Mucosa of stomach (tissue), 1 donor: ENCODE data around the gene ITGB2.

ENCODE experiments used
- H3K27me3 ChIP-seq: one replicate; pipeline ENCODE4 v1.7.0; 2013; ENCODE audit warnings: mild to moderate bottlenecking, low read length; ENCODE audit not compliant: control insufficient read depth, insufficient read depth
- H3K36me3 ChIP-seq: one replicate; pipeline ENCODE4 v1.7.0; 2013; ENCODE audit warnings: low read length; ENCODE audit not compliant: control insufficient read depth, insufficient read depth
- H3K4me1 ChIP-seq: one replicate; pipeline ENCODE4 v1.7.0; 2013; ENCODE audit warnings: mild to moderate bottlenecking, low read length; ENCODE audit not compliant: control insufficient read depth, insufficient read depth
- H3K4me3 ChIP-seq: one replicate; pipeline ENCODE4 v1.7.0; 2013; ENCODE audit warnings: low read length
- H3K9ac ChIP-seq: one replicate; pipeline ENCODE4 v1.7.0; 2013; ENCODE audit warnings: mild to moderate bottlenecking, low read length, moderate library complexity
- H3K9me3 ChIP-seq: one replicate; pipeline ENCODE4 v1.7.0; 2013; ENCODE audit warnings: mild to moderate bottlenecking, low read length, moderate library complexity; ENCODE audit not compliant: control insufficient read depth
- donor health status: Pancreatic carcinoma.

Gene ITGB2

DNA sequence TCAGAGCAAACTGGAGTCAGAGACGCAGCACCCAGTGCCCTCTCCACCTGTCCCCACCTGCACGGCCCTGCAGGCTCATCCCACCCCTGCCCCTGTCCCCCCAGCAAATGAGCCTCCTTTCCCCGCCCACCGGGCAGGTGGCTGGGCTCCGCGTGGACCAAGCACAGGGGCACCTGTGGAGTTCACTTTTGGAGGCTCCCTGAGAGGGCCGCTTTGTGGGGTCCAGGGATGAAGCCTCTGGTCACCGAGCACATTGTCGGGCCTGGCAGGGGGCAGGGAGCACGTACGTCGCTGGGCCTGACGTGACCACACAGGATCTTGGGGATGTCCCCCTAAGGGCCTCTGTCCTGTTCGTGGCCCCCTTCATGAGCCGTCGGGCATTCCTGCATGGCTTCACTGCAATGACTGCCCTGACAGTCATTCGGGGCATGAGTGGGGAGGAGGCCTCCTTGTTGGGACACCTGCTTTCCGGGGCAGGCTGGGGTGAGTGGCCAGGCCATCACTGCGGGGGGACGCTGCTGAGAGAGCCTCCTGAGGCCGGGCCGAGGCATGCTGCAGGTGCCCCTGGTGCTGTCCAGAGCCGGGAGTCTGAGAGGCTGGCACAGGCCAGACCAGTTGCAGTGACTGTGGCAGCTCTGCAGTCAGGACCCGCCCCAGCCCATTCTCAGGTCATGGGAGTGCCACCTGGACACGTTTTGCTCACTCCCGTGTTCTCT, 38.8 kb upstream of the ITGB2 start:
- H3K36me3 ChIP-seq: no peaks in the 10 kb centered on the region
- no peaks in the 10 kb centered on the region for H3K27me3 ChIP-seq
- H3K9me3 ChIP-seq: no peaks in the 10 kb centered on the region
- H3K9ac ChIP-seq: no peak overlapping the region
- H3K4me3 ChIP-seq: no peak overlapping the region
- H3K4me1 ChIP-seq: peaks cover 14% of the 10 kb centered on the region

GRCh38 chr21:44958471-44959191, 37.9 kb upstream of the ITGB2 start:
- no peaks in the 10 kb centered on the region for H3K9me3 ChIP-seq
- no peak overlapping the region for H3K4me3 ChIP-seq
- no peaks in the 10 kb centered on the region for H3K36me3 ChIP-seq
- H3K4me1 ChIP-seq: peaks cover 14% of the 10 kb centered on the region
- no peaks in the 10 kb centered on the region for H3K27me3 ChIP-seq
- H3K9ac ChIP-seq: no peak overlapping the region

DNA sequence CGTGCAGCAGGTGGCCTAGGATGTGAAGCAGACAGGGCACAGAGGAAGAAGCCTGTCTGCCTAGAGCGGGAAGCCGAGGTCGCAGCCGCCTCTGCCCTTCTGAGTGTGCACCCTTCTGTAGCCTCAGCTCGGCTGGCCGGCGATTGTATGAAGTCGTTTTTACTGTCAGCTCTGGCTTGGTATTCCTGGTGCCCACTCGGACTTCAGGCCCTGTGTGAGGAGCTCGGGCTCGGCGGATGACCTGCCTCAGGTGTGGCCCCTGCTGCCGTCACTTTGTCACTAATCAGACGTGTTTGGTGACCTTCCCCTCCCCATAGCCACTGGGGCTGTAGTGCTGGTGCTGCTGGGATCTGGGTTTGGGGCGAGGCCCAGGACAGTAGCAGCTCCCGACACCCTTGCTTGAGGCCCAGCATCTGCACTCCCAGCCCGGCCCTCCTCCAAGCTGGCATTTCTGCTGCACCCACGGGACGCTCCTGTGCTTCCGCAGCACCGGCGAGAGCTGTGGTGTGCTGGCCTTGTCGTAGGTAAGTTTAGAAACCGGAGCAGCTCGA, 37.3 kb upstream of the ITGB2 start:
- Histone ChIP-seq H3K4me3 (no peak overlapping the region), H3K9me3 (no peaks in the 10 kb centered on the region), H3K9ac (no peak overlapping the region), H3K27me3 (no peaks in the 10 kb centered on the region), H3K36me3 (no peaks in the 10 kb centered on the region), H3K4me1 (peaks cover 14% of the 10 kb centered on the region)

DNA sequence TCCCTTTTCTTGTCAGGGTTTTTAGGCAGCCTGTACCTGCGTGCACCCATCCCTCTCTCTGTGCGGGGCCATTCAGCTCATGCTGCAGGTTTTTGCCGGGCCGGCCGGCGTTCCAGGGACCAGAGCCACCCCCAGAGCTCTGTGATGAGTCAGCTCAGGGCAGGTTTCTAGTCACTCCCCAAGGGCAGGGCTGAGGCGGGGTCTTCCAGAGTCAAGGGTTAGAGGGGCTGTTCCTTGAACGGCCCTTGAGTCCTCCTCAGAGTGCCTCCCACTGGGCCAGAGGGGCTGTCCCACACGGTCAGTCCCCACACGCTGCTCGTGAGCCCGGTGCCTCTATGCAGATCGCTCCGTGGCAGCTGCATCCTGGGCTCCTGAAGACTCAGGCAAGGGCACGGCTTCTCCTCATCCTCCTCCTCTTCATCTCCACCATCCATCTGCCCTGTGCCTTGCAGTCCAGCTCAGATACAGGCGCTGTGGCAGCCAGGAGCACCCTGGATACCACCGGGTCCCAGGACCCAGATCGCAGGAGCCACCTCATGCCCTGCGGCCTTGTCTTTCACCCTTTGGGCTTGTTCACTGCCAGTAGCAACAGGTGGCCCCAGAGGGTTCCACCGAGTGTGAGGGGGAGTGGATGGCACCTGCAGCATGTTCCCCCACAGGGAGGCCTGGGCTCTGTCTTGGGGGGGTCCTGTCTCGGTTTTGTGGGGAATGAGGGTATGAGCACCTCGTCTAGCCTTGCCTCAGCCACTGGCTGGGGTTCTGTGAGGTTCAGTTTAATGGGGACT, 36.5 kb upstream of the ITGB2 start:
- H3K9ac ChIP-seq: no peak overlapping the region
- H3K4me1 ChIP-seq: peaks cover 14% of the 10 kb centered on the region
- no peak overlapping the region for H3K4me3 ChIP-seq
- no peaks in the 10 kb centered on the region for H3K27me3 ChIP-seq
- H3K36me3 ChIP-seq: no peaks in the 10 kb centered on the region
- no peaks in the 10 kb centered on the region for H3K9me3 ChIP-seq

GRCh38 chr21:44956356-44957046, 35.8 kb upstream of the ITGB2 start:
- no peaks in the 10 kb centered on the region for H3K9me3 ChIP-seq
- no peak overlapping the region for H3K4me3 ChIP-seq
- peaks cover 14% of the 10 kb centered on the region for H3K4me1 ChIP-seq
- no peaks in the 10 kb centered on the region for H3K36me3 ChIP-seq
- no peaks in the 10 kb centered on the region for H3K27me3 ChIP-seq
- H3K9ac ChIP-seq: no peak overlapping the region

DNA sequence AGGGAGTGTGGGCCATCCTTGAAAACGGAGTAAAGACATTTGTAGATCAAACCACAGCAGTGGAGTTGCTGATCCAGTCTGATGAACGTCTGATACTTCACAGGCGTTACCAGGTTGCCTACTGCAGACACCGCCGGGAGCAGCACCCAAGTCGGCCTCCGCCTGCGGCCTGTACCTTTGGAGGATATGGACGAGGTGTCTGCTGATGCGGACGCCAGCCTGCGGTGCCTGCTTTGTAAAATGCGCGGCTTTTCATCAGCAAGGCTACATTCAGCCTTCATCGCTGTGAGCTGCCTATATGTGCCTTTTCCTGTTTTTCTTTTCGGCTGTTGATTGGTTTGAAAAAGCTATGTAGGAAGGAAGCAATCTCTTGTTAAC, 35.1 kb upstream of the ITGB2 start:
- Histone ChIP-seq H3K27me3 (no peaks in the 10 kb centered on the region), H3K4me3 (no peak overlapping the region), H3K36me3 (no peaks in the 10 kb centered on the region), H3K9me3 (no peaks in the 10 kb centered on the region), H3K4me1 (peaks cover 14% of the 10 kb centered on the region), H3K9ac (no peak overlapping the region)

GRCh38 chr21:44955141-44955797, 34.6 kb upstream of the ITGB2 start:
- Histone ChIP-seq H3K9ac (no peak overlapping the region), H3K4me3 (no peak overlapping the region), H3K27me3 (no peaks in the 10 kb centered on the region), H3K9me3 (no peaks in the 10 kb centered on the region), H3K4me1 (peaks cover 14% of the 10 kb centered on the region), H3K36me3 (no peaks in the 10 kb centered on the region)

DNA sequence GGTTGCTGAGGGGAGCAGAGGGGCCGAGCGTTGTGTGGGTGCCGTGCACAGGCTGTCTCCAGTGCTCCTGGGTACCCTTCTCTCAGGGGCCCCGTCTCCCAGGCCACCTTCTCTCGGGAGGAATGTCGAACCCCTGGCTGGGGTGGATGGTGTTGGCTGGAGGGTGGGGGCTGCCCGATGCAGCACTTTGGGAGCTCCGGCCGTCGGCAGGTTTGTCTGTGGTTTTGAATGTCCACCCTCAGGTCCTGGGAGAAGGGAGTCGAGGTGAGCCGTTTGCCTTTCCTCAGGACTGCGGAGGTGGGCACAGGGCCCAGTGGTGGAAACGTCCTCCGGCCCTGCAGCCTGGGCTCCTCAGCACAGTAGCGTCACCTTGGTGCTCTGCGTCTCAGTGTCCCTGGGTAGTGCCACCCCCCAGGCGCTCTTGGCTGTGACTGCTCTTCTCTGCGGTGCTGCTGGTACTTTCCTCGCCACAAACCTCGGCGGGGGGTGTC, 33.6 kb upstream of the ITGB2 start:
- Histone ChIP-seq H3K36me3 (no peaks in the 10 kb centered on the region), H3K4me1 (peaks cover 13% of the 10 kb centered on the region), H3K9me3 (no peaks in the 10 kb centered on the region), H3K9ac (no peak overlapping the region), H3K4me3 (no peak overlapping the region), H3K27me3 (no peaks in the 10 kb centered on the region)

GRCh38 chr21:44953628-44954021, 32.9 kb upstream of the ITGB2 start:
- Histone ChIP-seq H3K36me3 (no peaks in the 10 kb centered on the region), H3K4me3 (no peak overlapping the region), H3K9ac (no peak overlapping the region), H3K9me3 (no peaks in the 10 kb centered on the region), H3K27me3 (no peaks in the 10 kb centered on the region), H3K4me1 (peaks cover 7% of the 10 kb centered on the region)

GRCh38 chr21:44952929-44953627, 32.4 kb upstream of the ITGB2 start:
- Histone ChIP-seq H3K36me3 (no peaks in the 10 kb centered on the region), H3K27me3 (no peaks in the 10 kb centered on the region), H3K9ac (no peak overlapping the region), H3K9me3 (no peaks in the 10 kb centered on the region), H3K4me3 (no peak overlapping the region), H3K4me1 (peaks cover 2% of the 10 kb centered on the region)
